Stomach (tissue), 4 donors: ENCODE data around the gene TMCC1.

Experiments used
- CTCF ChIP-seq, 7 experiments: fragments of 450-650 bp in 4 of 7; fragments of 200-600 bp in 3 of 7; sonication (generic) in 3 of 7; IDR thresholded peaks; one replicate each; pipeline ENCODE4 v1.5.1; 2016 to 2019; ENCODE audit warnings: antibody characterized with exemption in 7 of 7, control low read depth in 2 of 7, mild to moderate bottlenecking in 1 of 7
- POLR2A ChIP-seq, 4 donors: fragments of 450-650 bp; IDR thresholded peaks; one replicate each; pipeline ENCODE4 v1.6.1; 2016; ENCODE audit warnings: antibody characterized with exemption in 4 of 4, control low read depth in 2 of 4, mild to moderate bottlenecking in 1 of 4, moderate library complexity in 1 of 4
- POLR2AphosphoS5 ChIP-seq, 3 donors: sonication (generic); formaldehyde crosslinking; IDR thresholded peaks; one replicate each; pipeline ENCODE4 v1.6.1; 2016; ENCODE audit warnings: antibody characterized with exemption in 3 of 3

DNA sequence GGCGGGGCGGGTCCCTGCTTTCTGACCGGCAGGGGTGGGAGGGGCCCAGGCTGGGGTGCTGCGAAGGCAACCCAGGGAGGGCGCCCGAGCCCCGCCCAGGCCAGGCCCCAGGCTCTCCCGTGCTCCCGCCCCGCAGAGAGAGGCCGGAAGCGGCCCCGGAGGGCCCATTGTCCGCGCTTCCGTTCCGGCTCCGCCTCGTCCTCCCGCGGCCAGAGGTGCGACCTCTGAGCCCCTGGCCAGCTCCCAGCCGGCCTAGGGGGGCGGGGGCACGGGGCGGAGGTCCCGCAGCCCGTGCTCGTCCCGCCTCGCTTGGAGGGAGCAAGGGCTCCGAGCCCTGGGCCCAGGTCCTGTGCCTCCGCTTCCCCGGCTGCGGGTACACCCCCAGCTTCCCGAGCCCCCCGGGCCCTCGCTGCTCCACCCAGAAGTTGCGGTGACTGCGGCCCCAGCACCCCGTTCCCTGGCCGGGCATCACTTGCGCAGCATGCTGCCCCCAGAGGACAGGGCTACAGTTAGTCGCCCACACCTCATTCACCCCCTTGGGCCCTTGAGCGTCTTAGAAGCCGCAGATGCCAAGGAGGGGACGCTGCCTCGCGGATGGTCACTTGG lies 266.7 kb downstream of the TMCC1 start:
- TF ChIP-seq CTCF (IDR thresholded peaks at IDR 0.05) (peak in 1 of 7 experiments; percentile 21), POLR2AphosphoS5 (IDR thresholded peaks at IDR 0.05) (peak in 2 of 3 donors; percentile 77 to 92), POLR2A (IDR thresholded peaks at IDR 0.05) (peak in 2 of 4 donors; percentile 42 to 77)
